KMS-11 (cell line): ENCODE measurements around the gene FLCN.
"Not testable (repeated sequence)": the region's sequence is repeated elsewhere in the genome, so short reads cannot be mapped to it uniquely, and the experiment has no call there.

Experiments
- H2AFZ ChIP-seq: fragments of 200-600 bp; sonication (generic); 2 replicates; pipeline ENCODE4 v1.6.1; 2016; ENCODE audit warnings: antibody characterized with exemption, mixed run types, low read depth
- H3K27ac ChIP-seq: fragments of 200-600 bp; sonication (generic); 2 replicates; pipeline ENCODE4 v1.6.1; 2016; ENCODE audit warnings: mild to moderate bottlenecking, mixed run types
- H3K27me3 ChIP-seq: fragments of 200-600 bp; sonication (generic); 2 replicates; pipeline ENCODE4 v1.6.1; 2017; ENCODE audit warnings: mild to moderate bottlenecking, low read depth, mixed run types, moderate library complexity; ENCODE audit not compliant: insufficient read depth
- H3K36me3 ChIP-seq: fragments of 200-600 bp; sonication (generic); 2 replicates; pipeline ENCODE4 v1.6.1; 2017; ENCODE audit warnings: mild to moderate bottlenecking, mixed run types; ENCODE audit not compliant: insufficient read depth
- H3K4me1 ChIP-seq: fragments of 200-600 bp; sonication (generic); 2 replicates; pipeline ENCODE4 v1.6.1; 2016; ENCODE audit warnings: mild to moderate bottlenecking, low read depth, mixed run types; ENCODE audit not compliant: poor library complexity, severe bottlenecking
- H3K4me2 ChIP-seq: fragments of 200-600 bp; sonication (generic); 2 replicates; pipeline ENCODE4 v1.7.0; 2016; ENCODE audit warnings: mild to moderate bottlenecking, mixed run types
- H3K4me3 ChIP-seq: fragments of 200-600 bp; sonication (generic); IDR thresholded peaks from 2 replicates; pipeline ENCODE4 v1.6.1; 2017; ENCODE audit warnings: low read depth, low read length, mixed read lengths; ENCODE audit not compliant: insufficient read depth
- H3K79me2 ChIP-seq: fragments of 200-600 bp; sonication (generic); 2 replicates; pipeline ENCODE4 v1.6.1; 2016; ENCODE audit warnings: low read depth, mixed run types; ENCODE audit not compliant: insufficient read depth
- H3K9ac ChIP-seq: fragments of 200-600 bp; sonication (generic); 2 replicates; pipeline ENCODE4 v1.6.1; 2016; ENCODE audit warnings: mild to moderate bottlenecking, mixed run types
- H4K20me1 ChIP-seq: fragments of 200-600 bp; sonication (generic); 2 replicates; pipeline ENCODE4 v1.6.1; 2016; ENCODE audit warnings: mild to moderate bottlenecking, mixed run types; ENCODE audit not compliant: insufficient read depth
- TF ChIP-seq, protein P1 (sequence below): fragments of 200-600 bp; sonication (generic); conservative IDR thresholded peaks from 2 replicates; pipeline ENCODE4 v1.6.1; 2017; ENCODE audit warnings: low read depth, mild to moderate bottlenecking, antibody characterized with exemption, low read length, moderate library complexity, mixed read lengths

Gene FLCN

GRCh38 chr17:17258011-17258410, 21.0 kb upstream of the FLCN start:
- Histone ChIP-seq H3K4me2 (no peak overlapping the region), H3K36me3 (peaks cover 3% of the 10 kb centered on the region; the same call in 1 of the 2 replicates), H3K4me1 (peaks cover 4% of the 10 kb centered on the region), H4K20me1 (no peaks in the 10 kb centered on the region), H3K9ac (no peak overlapping the region), H2AFZ (no peak overlapping the region), H3K79me2 (no peaks in the 10 kb centered on the region), H3K27me3 (no peaks in the 10 kb centered on the region), H3K27ac (no peak overlapping the region), H3K4me3 (no peak overlapping the region)
- TF ChIP-seq, protein P1, sequence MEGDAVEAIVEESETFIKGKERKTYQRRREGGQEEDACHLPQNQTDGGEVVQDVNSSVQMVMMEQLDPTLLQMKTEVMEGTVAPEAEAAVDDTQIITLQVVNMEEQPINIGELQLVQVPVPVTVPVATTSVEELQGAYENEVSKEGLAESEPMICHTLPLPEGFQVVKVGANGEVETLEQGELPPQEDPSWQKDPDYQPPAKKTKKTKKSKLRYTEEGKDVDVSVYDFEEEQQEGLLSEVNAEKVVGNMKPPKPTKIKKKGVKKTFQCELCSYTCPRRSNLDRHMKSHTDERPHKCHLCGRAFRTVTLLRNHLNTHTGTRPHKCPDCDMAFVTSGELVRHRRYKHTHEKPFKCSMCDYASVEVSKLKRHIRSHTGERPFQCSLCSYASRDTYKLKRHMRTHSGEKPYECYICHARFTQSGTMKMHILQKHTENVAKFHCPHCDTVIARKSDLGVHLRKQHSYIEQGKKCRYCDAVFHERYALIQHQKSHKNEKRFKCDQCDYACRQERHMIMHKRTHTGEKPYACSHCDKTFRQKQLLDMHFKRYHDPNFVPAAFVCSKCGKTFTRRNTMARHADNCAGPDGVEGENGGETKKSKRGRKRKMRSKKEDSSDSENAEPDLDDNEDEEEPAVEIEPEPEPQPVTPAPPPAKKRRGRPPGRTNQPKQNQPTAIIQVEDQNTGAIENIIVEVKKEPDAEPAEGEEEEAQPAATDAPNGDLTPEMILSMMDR = no peak

GRCh38 chr17:17256316-17256715, 19.3 kb upstream of the FLCN start:
- no peak overlapping the region for H3K4me2 ChIP-seq
- H4K20me1 ChIP-seq = no peaks in the 10 kb centered on the region
- peaks cover 4% of the 10 kb centered on the region for H3K4me1 ChIP-seq
- no peak overlapping the region for H3K9ac ChIP-seq
- no peaks in the 10 kb centered on the region for H3K79me2 ChIP-seq
- peaks cover 3% of the 10 kb centered on the region; the same call in 1 of the 2 replicates for H3K36me3 ChIP-seq
- H2AFZ ChIP-seq = no peak overlapping the region
- TF ChIP-seq, protein P1 = no peak
- H3K27ac ChIP-seq = no peak overlapping the region
- no peaks in the 10 kb centered on the region for H3K27me3 ChIP-seq
- no peak overlapping the region for H3K4me3 ChIP-seq

DNA sequence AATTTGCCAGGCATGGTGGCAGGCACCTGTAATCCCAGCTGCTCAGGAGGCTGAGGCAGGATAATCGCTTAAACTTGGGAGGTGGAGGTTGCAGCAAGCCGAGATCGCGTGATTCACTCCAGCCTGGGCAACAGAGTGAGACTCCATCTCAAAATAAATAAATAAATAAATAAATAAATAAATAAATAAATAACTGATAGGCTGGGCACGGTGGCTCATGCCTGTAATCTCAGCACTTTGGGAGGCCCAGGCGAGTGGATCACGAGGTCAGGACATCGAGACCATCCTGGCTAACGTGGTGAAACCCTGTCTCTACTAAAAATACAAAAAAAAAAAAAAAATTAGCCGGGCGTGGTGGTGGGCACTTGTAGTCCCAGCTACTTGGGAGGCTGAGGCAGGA, 18.7 kb upstream of the FLCN start:
- not testable (repeated sequence) for H3K4me3 ChIP-seq, H3K4me2 ChIP-seq, H2AFZ ChIP-seq, H3K27me3 ChIP-seq, H3K9ac ChIP-seq, H3K36me3 ChIP-seq, H3K4me1 ChIP-seq, H4K20me1 ChIP-seq, H3K27ac ChIP-seq, H3K79me2 ChIP-seq

- H3K27ac ChIP-seq = no peak overlapping the region
Observed at GRCh38 chr17:17254036-17254435, 17.1 kb upstream of the FLCN start.

GRCh38 chr17:17253406-17253805, 16.4 kb upstream of the FLCN start:
- Histone ChIP-seq H3K79me2 (no peaks in the 10 kb centered on the region), H3K27ac (no peak overlapping the region), H4K20me1 (no peaks in the 10 kb centered on the region), H3K4me1 (no peaks in the 10 kb centered on the region), H3K36me3 (peaks cover 7% of the 10 kb centered on the region; the same call in 1 of the 2 replicates), H2AFZ (no peak overlapping the region), H3K27me3 (no peaks in the 10 kb centered on the region), H3K4me2 (no peak overlapping the region), H3K9ac (no peak overlapping the region), H3K4me3 (no peak overlapping the region)
- TF ChIP-seq, protein P1 = no peak

More at GRCh38 chr17:17254036-17254435, 17.1 kb upstream of the FLCN start:
- Histone ChIP-seq H3K36me3 (0 out of 2 replicates have a peak, but pooled peaks cover 1% of the 10 kb centered on the region), H3K4me3 (no peak overlapping the region), H3K4me1 (no peaks in the 10 kb centered on the region), H3K9ac (no peak overlapping the region), H3K27me3 (no peaks in the 10 kb centered on the region), H2AFZ (no peak overlapping the region), H3K79me2 (no peaks in the 10 kb centered on the region), H3K4me2 (no peak overlapping the region), H4K20me1 (no peaks in the 10 kb centered on the region)
- TF ChIP-seq, protein P1 = no peak
